ENCODE measurements around the gene PTPN4.

DNA sequence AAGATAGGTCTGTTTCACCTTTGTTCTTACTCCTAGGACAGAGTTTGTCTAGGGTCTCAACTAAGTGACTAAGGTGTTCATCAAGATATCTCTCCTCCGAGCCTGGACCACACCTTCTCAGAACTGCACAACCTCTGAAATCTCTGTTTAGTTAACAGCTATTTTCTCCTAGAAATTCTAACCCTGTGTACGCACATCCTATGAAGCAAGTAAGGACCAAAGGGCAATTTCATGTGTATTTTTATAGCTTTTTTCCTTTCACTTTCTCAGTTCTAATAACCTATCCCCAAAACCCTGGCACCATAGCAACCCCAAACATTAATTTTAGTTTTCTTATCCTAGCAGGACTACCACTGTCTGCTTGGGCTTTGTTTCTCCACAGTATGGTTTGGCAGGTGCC is 59.1 kb downstream of the PTPN4 start:
- TF ChIP-seq, protein P1, sequence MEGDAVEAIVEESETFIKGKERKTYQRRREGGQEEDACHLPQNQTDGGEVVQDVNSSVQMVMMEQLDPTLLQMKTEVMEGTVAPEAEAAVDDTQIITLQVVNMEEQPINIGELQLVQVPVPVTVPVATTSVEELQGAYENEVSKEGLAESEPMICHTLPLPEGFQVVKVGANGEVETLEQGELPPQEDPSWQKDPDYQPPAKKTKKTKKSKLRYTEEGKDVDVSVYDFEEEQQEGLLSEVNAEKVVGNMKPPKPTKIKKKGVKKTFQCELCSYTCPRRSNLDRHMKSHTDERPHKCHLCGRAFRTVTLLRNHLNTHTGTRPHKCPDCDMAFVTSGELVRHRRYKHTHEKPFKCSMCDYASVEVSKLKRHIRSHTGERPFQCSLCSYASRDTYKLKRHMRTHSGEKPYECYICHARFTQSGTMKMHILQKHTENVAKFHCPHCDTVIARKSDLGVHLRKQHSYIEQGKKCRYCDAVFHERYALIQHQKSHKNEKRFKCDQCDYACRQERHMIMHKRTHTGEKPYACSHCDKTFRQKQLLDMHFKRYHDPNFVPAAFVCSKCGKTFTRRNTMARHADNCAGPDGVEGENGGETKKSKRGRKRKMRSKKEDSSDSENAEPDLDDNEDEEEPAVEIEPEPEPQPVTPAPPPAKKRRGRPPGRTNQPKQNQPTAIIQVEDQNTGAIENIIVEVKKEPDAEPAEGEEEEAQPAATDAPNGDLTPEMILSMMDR (IDR thresholded peaks at IDR 0.05): no peak
- TF ChIP-seq POLR2A (IDR thresholded peaks at IDR 0.05): no peak
- no peak for TF ChIP-seq POLR2AphosphoS5 (IDR thresholded peaks at IDR 0.05)
